Duodenal mucosa (tissue), 2 donors: ENCODE results near the gene NCOA1.
"Not testable (repeated sequence)": the region's sequence is repeated elsewhere in the genome, so short reads cannot be mapped to it uniquely, and the experiment has no call there.

Source experiments
- H3K27ac ChIP-seq: one replicate; pipeline ENCODE4 v1.7.0; 2013; ENCODE audit warnings: low read depth, low read length
- H3K27me3 ChIP-seq, 2 donors: one replicate each; pipeline ENCODE4 v1.7.0; 2013; ENCODE audit warnings: low read length in 2 of 2, control low read depth in 1 of 2; ENCODE audit not compliant: insufficient read depth in 2 of 2, control insufficient read depth in 1 of 2
- H3K36me3 ChIP-seq, 2 donors: one replicate each; pipeline ENCODE4 v1.7.0; 2013; ENCODE audit warnings: low read length in 2 of 2, control low read depth in 1 of 2; ENCODE audit not compliant: insufficient read depth in 2 of 2, control insufficient read depth in 1 of 2
- H3K4me1 ChIP-seq, 2 donors: one replicate each; pipeline ENCODE4 v1.7.0; 2013; ENCODE audit warnings: low read length in 2 of 2, control low read depth in 1 of 2; ENCODE audit not compliant: insufficient read depth in 2 of 2, control insufficient read depth in 1 of 2
- H3K4me3 ChIP-seq, 2 donors: one replicate each; pipeline ENCODE4 v1.7.0; 2013; ENCODE audit warnings: low read length in 2 of 2, low read depth in 1 of 2
- H3K9ac ChIP-seq, 2 donors: one replicate each; pipeline ENCODE4 v1.7.0; 2013; ENCODE audit warnings: low read length in 2 of 2, low read depth in 1 of 2
- H3K9me3 ChIP-seq, 2 donors: one replicate each; pipeline ENCODE4 v1.7.0; 2013; ENCODE audit warnings: low read length in 2 of 2, control low read depth in 1 of 2; ENCODE audit not compliant: control insufficient read depth in 1 of 2

Gene NCOA1

GRCh38 chr2:24531610-24532009, 40.6 kb downstream of the NCOA1 start:
- H3K9ac ChIP-seq, H3K9me3 ChIP-seq, H3K36me3 ChIP-seq, H3K27me3 ChIP-seq, H3K27ac ChIP-seq, H3K4me3 ChIP-seq: not testable (repeated sequence)
- H3K4me1 ChIP-seq = peaks cover 7 to 14% of the 10 kb centered on the region in 2 donors

- H3K36me3 ChIP-seq, H3K9me3 ChIP-seq, H3K4me1 ChIP-seq, H3K27ac ChIP-seq, H3K9ac ChIP-seq, H3K27me3 ChIP-seq, H3K4me3 ChIP-seq: not testable (repeated sequence)
Measured at GRCh38 chr2:24532057-24532456, 41.0 kb downstream of the NCOA1 start.

GRCh38 chr2:24533574-24533973, 42.5 kb downstream of the NCOA1 start:
- not testable (repeated sequence) for H3K36me3 ChIP-seq, H3K4me1 ChIP-seq, H3K9me3 ChIP-seq, H3K27ac ChIP-seq, H3K4me3 ChIP-seq, H3K9ac ChIP-seq, H3K27me3 ChIP-seq

GRCh38 chr2:24538720-24539119, 47.7 kb downstream of the NCOA1 start:
- no peaks in the 10 kb centered on the region for H3K9me3 ChIP-seq
- no peak overlapping the region for H3K4me3 ChIP-seq
- peaks cover 0 to 10% of the 10 kb centered on the region in 2 donors for H3K4me1 ChIP-seq
- H3K36me3 ChIP-seq = no peaks in the 10 kb centered on the region
- no peak overlapping the region for H3K27ac ChIP-seq
- H3K27me3 ChIP-seq = no peaks in the 10 kb centered on the region
- no peak overlapping the region for H3K9ac ChIP-seq

- Histone ChIP-seq H3K36me3 (no peaks in the 10 kb centered on the region), H3K4me3 (no peak overlapping the region), H3K9ac (no peak overlapping the region), H3K27me3 (no peaks in the 10 kb centered on the region), H3K27ac (no peak overlapping the region), H3K9me3 (no peaks in the 10 kb centered on the region), H3K4me1 (peaks cover 0 to 10% of the 10 kb centered on the region in 2 donors)
Measured at GRCh38 chr2:24539258-24539657, 48.2 kb downstream of the NCOA1 start.

- Histone ChIP-seq H3K9ac (no peak overlapping the region), H3K9me3 (no peaks in the 10 kb centered on the region), H3K27me3 (no peaks in the 10 kb centered on the region), H3K27ac (no peak overlapping the region), H3K36me3 (no peaks in the 10 kb centered on the region), H3K4me3 (no peak overlapping the region), H3K4me1 (peaks cover 0 to 10% of the 10 kb centered on the region in 2 donors)
Measured at GRCh38 chr2:24540011-24540477, 49.0 kb downstream of the NCOA1 start.

GRCh38 chr2:24541621-24542020, 50.6 kb downstream of the NCOA1 start:
- H3K27me3 ChIP-seq = no peaks in the 10 kb centered on the region
- no peak overlapping the region for H3K9ac ChIP-seq
- peaks cover 0 to 10% of the 10 kb centered on the region in 2 donors for H3K4me1 ChIP-seq
- H3K27ac ChIP-seq = no peak overlapping the region
- H3K36me3 ChIP-seq = no peaks in the 10 kb centered on the region
- no peaks in the 10 kb centered on the region for H3K9me3 ChIP-seq
- no peak overlapping the region for H3K4me3 ChIP-seq

GRCh38 chr2:24542269-24542872, 51.3 kb downstream of the NCOA1 start:
- H3K4me3 ChIP-seq = no peak overlapping the region
- no peaks in the 10 kb centered on the region for H3K9me3 ChIP-seq
- H3K27me3 ChIP-seq = no peaks in the 10 kb centered on the region
- H3K9ac ChIP-seq = no peak overlapping the region
- no peaks in the 10 kb centered on the region for H3K36me3 ChIP-seq
- H3K27ac ChIP-seq = no peak overlapping the region
- H3K4me1 ChIP-seq = peaks cover 0 to 10% of the 10 kb centered on the region in 2 donors

- H3K36me3 ChIP-seq = no peaks in the 10 kb centered on the region
- H3K4me3 ChIP-seq = no peak overlapping the region
- no peak overlapping the region for H3K9ac ChIP-seq
- peaks cover 0 to 10% of the 10 kb centered on the region in 2 donors for H3K4me1 ChIP-seq
- no peaks in the 10 kb centered on the region for H3K9me3 ChIP-seq
- no peak overlapping the region for H3K27ac ChIP-seq
- H3K27me3 ChIP-seq = no peaks in the 10 kb centered on the region
Measured at GRCh38 chr2:24543252-24543651, 52.2 kb downstream of the NCOA1 start.

GRCh38 chr2:24544456-24545115, 53.5 kb downstream of the NCOA1 start:
- no peaks in the 10 kb centered on the region for H3K9me3 ChIP-seq
- no peak overlapping the region for H3K27ac ChIP-seq
- H3K36me3 ChIP-seq = no peaks in the 10 kb centered on the region
- H3K4me1 ChIP-seq = peaks cover 3% of the 10 kb centered on the region in 2 donors
- H3K9ac ChIP-seq = no peak overlapping the region
- H3K4me3 ChIP-seq = no peak overlapping the region
- H3K27me3 ChIP-seq = no peaks in the 10 kb centered on the region
